HCT116 (cell line): Measurements from ENCODE around the gene PKP1.
A peak's percentile ranks its signal among the peaks of the same experiment; 100 is the strongest.

Experiments used
- EZH2 ChIP-seq: fragments of 200-600 bp; sonication (generic); IDR thresholded peaks from 2 replicates; pipeline ENCODE4 v1.6.1; 2017; ENCODE audit warnings: antibody characterized with exemption, mixed run types
- JUND ChIP-seq: IDR thresholded peaks from 2 replicates; pipeline ENCODE4 v1.6.1; 2012
- POLR2A ChIP-seq: IDR thresholded peaks from 2 replicates; pipeline ENCODE4 v1.7.0; 2011; ENCODE audit warnings: borderline replicate concordance; ENCODE audit not compliant: insufficient read depth, insufficient read length; ENCODE audit errors: extremely low read depth
- POLR2AphosphoS5 ChIP-seq: IDR thresholded peaks from 2 replicates; pipeline ENCODE4 v1.6.1; 2011; ENCODE audit warnings: mild to moderate bottlenecking, low read depth, low read length, moderate library complexity
- SP1 ChIP-seq: IDR thresholded peaks from 2 replicates; pipeline ENCODE4 v1.6.1; 2012; ENCODE audit warnings: low read depth
- SRF ChIP-seq: IDR thresholded peaks from 2 replicates; pipeline ENCODE4 v1.6.1; 2012; ENCODE audit warnings: low read depth
- ZFX ChIP-seq: fragments of 450-650 bp; IDR thresholded peaks from 2 replicates; pipeline ENCODE4 v1.6.1; 2017
- TF ChIP-seq, protein P1 (sequence below), 3 experiments: fragments of 200-600 bp in 1 of 3; sonication (generic) in 1 of 3; IDR thresholded peaks in 2 of 3; conservative IDR thresholded peaks in 1 of 3; 2 replicates each; pipeline ENCODE4 v1.5.1; 2012 to 2017; ENCODE audit warnings: low read depth in 2 of 3, low read length in 2 of 3, antibody characterized with exemption in 1 of 3, borderline replicate concordance in 1 of 3, control low read depth in 1 of 3, mild to moderate bottlenecking in 1 of 3, mixed read lengths in 1 of 3, mixed run types in 1 of 3, moderate library complexity in 1 of 3; ENCODE audit not compliant: insufficient read depth in 1 of 3
- TF ChIP-seq, protein P2 (sequence below): IDR thresholded peaks from 2 replicates; pipeline ENCODE4 v1.6.1; 2012; ENCODE audit warnings: low read depth
- TF ChIP-seq, protein P3 (sequence below): IDR thresholded peaks from 2 replicates; pipeline ENCODE4 v1.6.1; 2012
- TF ChIP-seq, protein P4 (sequence below): IDR thresholded peaks from 2 replicates; pipeline ENCODE4 v1.6.1; 2012

DNA sequence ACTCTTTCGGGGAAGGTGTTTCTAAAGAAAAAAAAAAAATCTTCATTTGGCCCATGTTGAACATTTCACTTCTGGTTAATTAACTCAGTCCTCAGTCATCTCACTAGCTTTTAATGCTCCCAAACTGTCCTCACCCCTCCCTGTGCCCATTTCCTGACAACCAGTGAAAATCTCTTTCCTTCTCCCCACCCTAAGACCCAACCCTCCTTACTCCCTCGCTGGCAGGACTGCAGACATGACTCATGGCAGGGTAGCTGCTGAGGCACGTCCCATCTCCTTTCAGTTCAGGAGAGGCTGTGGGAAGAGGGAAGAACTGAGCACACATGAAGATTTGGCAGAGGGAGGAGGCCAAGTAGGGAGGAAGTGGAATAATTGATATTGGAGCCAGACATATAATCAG lies 12.6 kb downstream of the PKP1 start:
- TF ChIP-seq, protein P1, sequence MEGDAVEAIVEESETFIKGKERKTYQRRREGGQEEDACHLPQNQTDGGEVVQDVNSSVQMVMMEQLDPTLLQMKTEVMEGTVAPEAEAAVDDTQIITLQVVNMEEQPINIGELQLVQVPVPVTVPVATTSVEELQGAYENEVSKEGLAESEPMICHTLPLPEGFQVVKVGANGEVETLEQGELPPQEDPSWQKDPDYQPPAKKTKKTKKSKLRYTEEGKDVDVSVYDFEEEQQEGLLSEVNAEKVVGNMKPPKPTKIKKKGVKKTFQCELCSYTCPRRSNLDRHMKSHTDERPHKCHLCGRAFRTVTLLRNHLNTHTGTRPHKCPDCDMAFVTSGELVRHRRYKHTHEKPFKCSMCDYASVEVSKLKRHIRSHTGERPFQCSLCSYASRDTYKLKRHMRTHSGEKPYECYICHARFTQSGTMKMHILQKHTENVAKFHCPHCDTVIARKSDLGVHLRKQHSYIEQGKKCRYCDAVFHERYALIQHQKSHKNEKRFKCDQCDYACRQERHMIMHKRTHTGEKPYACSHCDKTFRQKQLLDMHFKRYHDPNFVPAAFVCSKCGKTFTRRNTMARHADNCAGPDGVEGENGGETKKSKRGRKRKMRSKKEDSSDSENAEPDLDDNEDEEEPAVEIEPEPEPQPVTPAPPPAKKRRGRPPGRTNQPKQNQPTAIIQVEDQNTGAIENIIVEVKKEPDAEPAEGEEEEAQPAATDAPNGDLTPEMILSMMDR (IDR thresholded peaks at IDR 0.05 in 2 of 3, conservative IDR thresholded peaks at IDR 0.05 in 1 of 3; ENCODE audit: borderline replicate concordance in 1 of 3, insufficient read depth in 1 of 3, low read depth in 2 of 3, low read length in 2 of 3), result no peak
- TF ChIP-seq, protein P2, sequence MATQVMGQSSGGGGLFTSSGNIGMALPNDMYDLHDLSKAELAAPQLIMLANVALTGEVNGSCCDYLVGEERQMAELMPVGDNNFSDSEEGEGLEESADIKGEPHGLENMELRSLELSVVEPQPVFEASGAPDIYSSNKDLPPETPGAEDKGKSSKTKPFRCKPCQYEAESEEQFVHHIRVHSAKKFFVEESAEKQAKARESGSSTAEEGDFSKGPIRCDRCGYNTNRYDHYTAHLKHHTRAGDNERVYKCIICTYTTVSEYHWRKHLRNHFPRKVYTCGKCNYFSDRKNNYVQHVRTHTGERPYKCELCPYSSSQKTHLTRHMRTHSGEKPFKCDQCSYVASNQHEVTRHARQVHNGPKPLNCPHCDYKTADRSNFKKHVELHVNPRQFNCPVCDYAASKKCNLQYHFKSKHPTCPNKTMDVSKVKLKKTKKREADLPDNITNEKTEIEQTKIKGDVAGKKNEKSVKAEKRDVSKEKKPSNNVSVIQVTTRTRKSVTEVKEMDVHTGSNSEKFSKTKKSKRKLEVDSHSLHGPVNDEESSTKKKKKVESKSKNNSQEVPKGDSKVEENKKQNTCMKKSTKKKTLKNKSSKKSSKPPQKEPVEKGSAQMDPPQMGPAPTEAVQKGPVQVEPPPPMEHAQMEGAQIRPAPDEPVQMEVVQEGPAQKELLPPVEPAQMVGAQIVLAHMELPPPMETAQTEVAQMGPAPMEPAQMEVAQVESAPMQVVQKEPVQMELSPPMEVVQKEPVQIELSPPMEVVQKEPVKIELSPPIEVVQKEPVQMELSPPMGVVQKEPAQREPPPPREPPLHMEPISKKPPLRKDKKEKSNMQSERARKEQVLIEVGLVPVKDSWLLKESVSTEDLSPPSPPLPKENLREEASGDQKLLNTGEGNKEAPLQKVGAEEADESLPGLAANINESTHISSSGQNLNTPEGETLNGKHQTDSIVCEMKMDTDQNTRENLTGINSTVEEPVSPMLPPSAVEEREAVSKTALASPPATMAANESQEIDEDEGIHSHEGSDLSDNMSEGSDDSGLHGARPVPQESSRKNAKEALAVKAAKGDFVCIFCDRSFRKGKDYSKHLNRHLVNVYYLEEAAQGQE, result no peak
- TF ChIP-seq SRF, result no peak
- peak; percentile 63; the same call in 1 of the 2 replicates for TF ChIP-seq SP1
- TF ChIP-seq, protein P3, sequence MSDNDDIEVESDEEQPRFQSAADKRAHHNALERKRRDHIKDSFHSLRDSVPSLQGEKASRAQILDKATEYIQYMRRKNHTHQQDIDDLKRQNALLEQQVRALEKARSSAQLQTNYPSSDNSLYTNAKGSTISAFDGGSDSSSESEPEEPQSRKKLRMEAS, result peak; percentile 31; the same call in 1 of the 2 replicates
- TF ChIP-seq EZH2, result no peak
- TF ChIP-seq JUND, result peak; percentile 72; the same call in 1 of the 2 replicates
- TF ChIP-seq ZFX, result no peak
- TF ChIP-seq POLR2A, result no peak
- TF ChIP-seq, protein P4, sequence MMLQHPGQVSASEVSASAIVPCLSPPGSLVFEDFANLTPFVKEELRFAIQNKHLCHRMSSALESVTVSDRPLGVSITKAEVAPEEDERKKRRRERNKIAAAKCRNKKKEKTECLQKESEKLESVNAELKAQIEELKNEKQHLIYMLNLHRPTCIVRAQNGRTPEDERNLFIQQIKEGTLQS, result no peak
- TF ChIP-seq POLR2AphosphoS5, result peak; percentile 58
